ENCODE data around the gene TOM1. TPM values are rescaled to one million over a fixed set of nuclear protein-coding genes. Genes with fewer than 3 reads are reported as not detected.

Gene TOM1
- total RNA-seq: 62.5 TPM
- long read RNA-seq, transcript TOM1-210 (15 exons, 2,389 nt): major isoform, 90 of 123 reads
- long read RNA-seq, transcript TOM1-204 (15 exons, 2,390 nt): minor isoform, 21 of 123 reads
- long read RNA-seq, partial matches to known transcripts: 7 of 123 reads
- long read RNA-seq, other reads (novel, unspliced or antisense): 4 of 123 reads

- ATAC-seq: peak; percentile 97
- intact Hi-C loops (cut with DNase I): loop anchor here (2.0 kb wide), 2 partner anchors 37 to 43 kb away; partner anchors contain the start of gene HMGXB4
- DNase-seq (ENCODE audit: missing footprints): peak; percentile 99
Observed at GRCh38 chr22:35299673-35300499, at the start of gene TOM1. TSS of gene TOM1 (plus strand) at chr22:35299894. CDS start at chr22:35299929, 35 bp downstream.

- intact Hi-C loops (cut with DNase I): no loop called here
- DNase-seq (ENCODE audit: missing footprints) (no peak), ATAC-seq (no peak)
Observed at GRCh38 chr22:35250156-35250555, 49.5 kb upstream of the TOM1 start.

GRCh38 chr22:35253946-35254345 lies 45.7 kb upstream of the TOM1 start:
- DNase-seq (ENCODE audit: missing footprints) (no peak), ATAC-seq (no peak)
- intact Hi-C loops (cut with DNase I): no loop called here

- intact Hi-C loops (cut with DNase I): loop anchor here (2.0 to 5.0 kb wide), 2 partner anchors 44 to 55 kb away; no protein-coding TSS in a partner anchor
- DNase-seq (ENCODE audit: missing footprints) (no peak), ATAC-seq (no peak)
Observed at GRCh38 chr22:35257002-35257320, 42.7 kb upstream of the TOM1 start.

GRCh38 chr22:35257321-35258190 lies 42.1 kb upstream of the TOM1 start, which contains the start of gene HMGXB4:
TSS of gene HMGXB4 (plus strand) at chr22:35257493. CDS start at chr22:35262391, 4,898 bp downstream.
- intact Hi-C loops (cut with DNase I): loop anchor here (2.0 to 5.0 kb wide), 2 partner anchors 43 to 55 kb away; no protein-coding TSS in a partner anchor
- DNase-seq (ENCODE audit: missing footprints): peak; percentile 94
- ATAC-seq: peak; percentile 96

- ATAC-seq (no peak), DNase-seq (ENCODE audit: missing footprints) (no peak)
- intact Hi-C loops (cut with DNase I): loop anchor here (5.0 kb wide), 1 partner anchor 54 kb away; no protein-coding TSS in a partner anchor
Observed at GRCh38 chr22:35258191-35258988, 41.3 kb upstream of the TOM1 start.

GRCh38 chr22:35264986-35265385 lies 34.7 kb upstream of the TOM1 start:
- DNase-seq (ENCODE audit: missing footprints) (no peak), ATAC-seq (no peak)
- intact Hi-C loops (cut with DNase I): no loop called here

GRCh38 chr22:35266277-35266676 lies 33.4 kb upstream of the TOM1 start:
- ATAC-seq (no peak), DNase-seq (ENCODE audit: missing footprints) (no peak)
- intact Hi-C loops (cut with DNase I): no loop called here

GRCh38 chr22:35269630-35270029 lies 30.1 kb upstream of the TOM1 start:
- ATAC-seq (no peak), DNase-seq (ENCODE audit: missing footprints) (no peak)
- intact Hi-C loops (cut with DNase I): no loop called here

GRCh38 chr22:35274154-35274871 lies 25.4 kb upstream of the TOM1 start:
- no peak for ATAC-seq
- intact Hi-C loops (cut with DNase I): no loop called here
- DNase-seq (ENCODE audit: missing footprints): no peak

GRCh38 chr22:35275580-35275979 lies 24.1 kb upstream of the TOM1 start:
- intact Hi-C loops (cut with DNase I): no loop called here
- no peak for ATAC-seq

GRCh38 chr22:35276019-35276418 lies 23.7 kb upstream of the TOM1 start:
- intact Hi-C loops (cut with DNase I): no loop called here
- DNase-seq (ENCODE audit: missing footprints) (no peak), ATAC-seq (no peak)

More at GRCh38 chr22:35275580-35275979, 24.1 kb upstream of the TOM1 start:
- no peak for DNase-seq (ENCODE audit: missing footprints)

- intact Hi-C loops (cut with DNase I): no loop called here
- DNase-seq (ENCODE audit: missing footprints): no peak
Observed at GRCh38 chr22:35288116-35288515, 11.6 kb upstream of the TOM1 start.

GRCh38 chr22:35292786-35293185 lies 6.9 kb upstream of the TOM1 start:
- DNase-seq (ENCODE audit: missing footprints) (no peak), ATAC-seq (no peak)
- intact Hi-C loops (cut with DNase I): no loop called here

More at GRCh38 chr22:35288116-35288515, 11.6 kb upstream of the TOM1 start:
- no peak for ATAC-seq

- intact Hi-C loops (cut with DNase I): no loop called here
- ATAC-seq (no peak), DNase-seq (ENCODE audit: missing footprints) (no peak)
Observed at GRCh38 chr22:35296051-35296450, 3.6 kb upstream of the TOM1 start.

- intact Hi-C loops (cut with DNase I): no loop called here
- DNase-seq (ENCODE audit: missing footprints) (no peak), ATAC-seq (peak; percentile 17)
Observed at GRCh38 chr22:35299217-35299672, 449 bp upstream of the TOM1 start.

- intact Hi-C loops (cut with DNase I): loop anchor here (2.0 kb wide), 2 partner anchors 35 to 45 kb away; partner anchors contain the start of gene HMGXB4
- DNase-seq (ENCODE audit: missing footprints): no peak
- no peak for ATAC-seq
Observed at GRCh38 chr22:35301372-35301874, 1.7 kb downstream of the TOM1 start.

All from Right ventricle myocardium inferior (tissue), 1 donor.